ENCODE measurements around the gene DAZAP1.
"Not testable (repeated sequence)": the region's sequence is repeated elsewhere in the genome, so short reads cannot be mapped to it uniquely, and the experiment has no call there.

The DAZAP1 gene

DNA sequence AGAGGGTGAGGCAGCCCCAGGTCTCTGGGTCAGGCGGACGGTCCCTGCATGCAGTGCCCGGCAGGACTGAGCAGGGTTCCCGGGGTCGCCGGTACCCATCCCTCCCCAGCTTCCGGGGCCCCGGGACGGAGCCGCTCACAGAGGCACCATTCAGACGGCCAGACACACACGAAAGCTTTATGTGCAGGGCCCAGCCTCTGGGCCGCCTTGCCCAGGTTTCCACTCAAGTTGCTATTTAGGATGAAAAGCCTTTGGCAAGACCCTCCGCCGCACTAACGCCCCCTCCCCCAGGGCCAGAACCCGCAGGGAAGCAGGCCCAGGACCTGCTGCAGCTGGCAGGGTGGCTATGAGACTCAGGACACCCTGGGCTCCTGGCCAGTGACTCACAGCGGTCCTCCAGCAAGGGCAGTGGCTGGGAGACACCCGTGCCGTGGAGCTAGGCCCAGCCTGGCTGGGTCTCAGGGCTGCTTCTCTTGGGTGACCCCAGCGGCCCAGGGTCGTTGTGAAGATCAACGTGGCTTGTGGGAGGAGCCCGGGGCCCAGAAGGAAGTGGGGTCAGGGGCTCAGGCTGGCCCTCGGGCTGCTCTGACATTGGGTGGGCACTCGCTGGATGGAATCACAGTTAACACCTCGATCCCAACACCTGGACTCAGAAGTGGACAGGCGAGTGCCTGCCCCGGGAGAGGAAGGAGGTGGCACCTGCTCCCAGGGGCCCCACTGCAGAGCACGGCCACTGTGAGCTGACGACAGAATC, 66.8 kb downstream of the DAZAP1 start:
- ChIA-PET POLR2A (interaction anchor here (1.1 to 2.6 kb wide), 3 partner anchors 17 to 205 kb away, joined by 4 to 7 read pairs (median 4); partner anchors contain the start of genes CIRBP and REEP6), CTCF (no interaction called here)
- TF ChIP-seq, protein P1, sequence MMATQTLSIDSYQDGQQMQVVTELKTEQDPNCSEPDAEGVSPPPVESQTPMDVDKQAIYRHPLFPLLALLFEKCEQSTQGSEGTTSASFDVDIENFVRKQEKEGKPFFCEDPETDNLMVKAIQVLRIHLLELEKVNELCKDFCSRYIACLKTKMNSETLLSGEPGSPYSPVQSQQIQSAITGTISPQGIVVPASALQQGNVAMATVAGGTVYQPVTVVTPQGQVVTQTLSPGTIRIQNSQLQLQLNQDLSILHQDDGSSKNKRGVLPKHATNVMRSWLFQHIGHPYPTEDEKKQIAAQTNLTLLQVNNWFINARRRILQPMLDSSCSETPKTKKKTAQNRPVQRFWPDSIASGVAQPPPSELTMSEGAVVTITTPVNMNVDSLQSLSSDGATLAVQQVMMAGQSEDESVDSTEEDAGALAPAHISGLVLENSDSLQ (IDR thresholded peaks at IDR 0.05): no peak
- TF ChIP-seq CTBP1 (IDR thresholded peaks at IDR 0.05; ENCODE audit: borderline replicate concordance): no peak
- no peak for TF ChIP-seq SP1 (IDR thresholded peaks at IDR 0.05)
- no peak for TF ChIP-seq FOXM1 (IDR thresholded peaks at IDR 0.05; ENCODE audit: borderline replicate concordance)
- TF ChIP-seq ELF4 (IDR thresholded peaks at IDR 0.05): no peak
- TF ChIP-seq ARNT (IDR thresholded peaks at IDR 0.05): no peak
- TF ChIP-seq FOXK2 (IDR thresholded peaks at IDR 0.05): no peak
- no peak for TF ChIP-seq ZNF384 (IDR thresholded peaks at IDR 0.05)
- TF ChIP-seq TARDBP (IDR thresholded peaks at IDR 0.05): no peak
- no peak for TF ChIP-seq LEF1 (IDR thresholded peaks at IDR 0.05; ENCODE audit: borderline replicate concordance)
- TF ChIP-seq L3MBTL2 (conservative IDR thresholded peaks at IDR 0.05): no peak
- TF ChIP-seq BHLHE40 (IDR thresholded peaks at IDR 0.05; ENCODE audit: borderline replicate concordance): no peak
- TF ChIP-seq FOXA1 (IDR thresholded peaks at IDR 0.05): no peak
- no peak for TF ChIP-seq HDGF (IDR thresholded peaks at IDR 0.05; ENCODE audit: borderline replicate concordance)
- no peak for TF ChIP-seq NFRKB (IDR thresholded peaks at IDR 0.05)
- DNase-seq (ENCODE audit: extremely low spot score): no peak

DNA sequence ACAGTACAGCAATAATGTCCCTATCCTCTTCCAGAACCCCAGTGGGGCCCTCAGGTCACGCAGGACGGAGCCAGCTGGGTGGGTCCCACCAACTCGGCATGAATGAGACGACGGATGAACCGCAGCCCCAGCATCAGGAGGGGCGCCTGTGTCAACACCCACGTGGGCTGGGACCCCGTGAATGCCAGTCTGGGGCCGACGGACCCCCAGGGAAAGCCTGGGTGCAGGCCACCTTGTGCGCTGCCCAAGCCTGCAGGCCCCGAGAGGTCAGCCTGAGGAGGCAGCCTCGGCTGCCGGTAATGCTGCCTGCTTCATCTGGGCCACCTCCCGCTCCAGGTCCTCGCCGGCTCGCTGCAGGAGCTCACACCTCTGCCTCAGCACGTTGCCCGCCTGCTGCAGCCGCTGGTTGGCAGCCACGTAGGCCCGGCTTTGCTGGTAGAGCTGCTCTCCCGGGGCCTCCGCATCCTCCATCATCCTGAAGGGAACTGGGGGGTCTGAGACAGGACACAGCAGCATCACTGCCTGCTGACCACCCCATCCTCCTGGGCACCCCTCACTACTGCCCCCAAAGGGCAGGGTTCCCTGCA, 67.5 kb downstream of the DAZAP1 start:
- CTCF ChIA-PET: no interaction called here
- TF ChIP-seq HDGF (IDR thresholded peaks at IDR 0.05; ENCODE audit: borderline replicate concordance) (no peak), LEF1 (IDR thresholded peaks at IDR 0.05; ENCODE audit: borderline replicate concordance) (no peak), ZNF384 (IDR thresholded peaks at IDR 0.05) (no peak), TARDBP (IDR thresholded peaks at IDR 0.05) (no peak), SUZ12 (IDR thresholded peaks at IDR 0.05) (no peak), NFRKB (IDR thresholded peaks at IDR 0.05) (no peak), FOXM1 (IDR thresholded peaks at IDR 0.05; ENCODE audit: borderline replicate concordance) (no peak), ELF4 (IDR thresholded peaks at IDR 0.05) (no peak), BHLHE40 (IDR thresholded peaks at IDR 0.05; ENCODE audit: borderline replicate concordance) (no peak), SP1 (IDR thresholded peaks at IDR 0.05) (no peak), L3MBTL2 (conservative IDR thresholded peaks at IDR 0.05) (no peak), FOXA1 (IDR thresholded peaks at IDR 0.05) (no peak), ARNT (IDR thresholded peaks at IDR 0.05) (no peak), CTBP1 (IDR thresholded peaks at IDR 0.05; ENCODE audit: borderline replicate concordance) (no peak), FOXK2 (IDR thresholded peaks at IDR 0.05) (no peak)
- TF ChIP-seq, protein P1 (IDR thresholded peaks at IDR 0.05): no peak
- POLR2A ChIA-PET: interaction anchor here (1.1 kb wide), 1 partner anchor 14 kb away, joined by 3 read pairs; no protein-coding TSS in a partner anchor
- no peak for DNase-seq (ENCODE audit: extremely low spot score)

DNA sequence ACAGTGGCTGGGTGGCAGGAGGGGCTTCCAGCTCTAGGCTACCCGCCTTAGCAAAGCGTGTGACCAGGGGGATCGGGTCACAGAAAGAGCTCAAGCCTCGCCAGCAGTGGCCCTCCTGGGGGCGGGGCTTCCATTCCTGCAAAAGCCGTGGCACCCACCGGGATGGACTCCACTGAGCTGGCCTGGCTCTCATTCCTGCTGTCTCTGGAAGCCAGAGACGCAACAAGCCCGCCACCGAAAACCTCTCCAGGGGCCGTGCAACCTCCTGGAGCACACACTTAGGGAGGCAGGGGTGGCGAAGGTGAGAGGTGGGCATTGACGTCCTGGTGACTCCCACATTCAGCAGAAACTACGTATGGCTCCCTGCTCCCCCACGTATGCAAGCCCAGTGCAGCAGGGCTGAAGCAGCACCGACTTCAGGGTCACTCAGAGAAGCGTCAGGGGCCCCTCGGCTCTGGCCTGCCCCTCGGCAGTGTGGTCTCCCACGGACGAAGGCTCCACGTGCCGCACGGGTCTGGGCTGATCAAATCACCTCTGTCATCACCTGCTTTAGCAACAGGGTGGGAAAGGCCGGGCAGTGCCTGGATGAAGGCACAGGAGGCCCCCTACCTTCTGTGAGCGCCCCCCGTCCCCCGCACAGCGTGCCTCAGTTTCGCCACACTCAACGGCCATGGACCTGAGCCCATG, 68.5 kb downstream of the DAZAP1 start:
- no peak for DNase-seq (ENCODE audit: extremely low spot score)
- ChIA-PET CTCF (interaction anchor here (0.6 kb wide), 1 partner anchor 770 kb away, joined by 3 read pairs; no protein-coding TSS in a partner anchor), POLR2A (interaction anchor here (1.1 kb wide), 1 partner anchor 13 kb away, joined by 3 read pairs; no protein-coding TSS in a partner anchor)
- no peak for TF ChIP-seq L3MBTL2 (conservative IDR thresholded peaks at IDR 0.05)
- no peak for TF ChIP-seq FOXM1 (IDR thresholded peaks at IDR 0.05; ENCODE audit: borderline replicate concordance)
- no peak for TF ChIP-seq TARDBP (IDR thresholded peaks at IDR 0.05)
- TF ChIP-seq SP1 (IDR thresholded peaks at IDR 0.05): no peak
- no peak for TF ChIP-seq LEF1 (IDR thresholded peaks at IDR 0.05; ENCODE audit: borderline replicate concordance)
- TF ChIP-seq BHLHE40 (IDR thresholded peaks at IDR 0.05; ENCODE audit: borderline replicate concordance): no peak

DNA sequence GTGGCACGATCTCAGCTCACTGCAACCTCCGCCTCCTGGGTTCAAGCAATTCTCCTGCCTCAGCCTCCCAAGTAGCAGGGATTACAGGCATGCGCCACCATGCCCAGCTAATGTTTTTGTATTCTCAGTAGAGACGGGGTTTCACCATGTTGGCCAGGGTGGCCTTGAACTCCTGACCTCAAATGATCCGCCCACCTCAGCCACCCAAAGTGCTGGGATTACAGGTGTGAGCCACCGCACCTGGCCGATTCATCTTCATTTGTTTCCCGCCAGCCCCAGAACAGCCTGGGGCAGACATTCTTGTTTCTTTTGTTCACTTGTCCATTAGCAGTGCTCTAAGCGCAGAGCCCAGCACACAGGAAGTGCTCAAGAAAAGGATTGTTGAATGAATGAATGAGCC, 69.7 kb downstream of the DAZAP1 start:
- POLR2A ChIA-PET: not testable (repeated sequence)

DNA sequence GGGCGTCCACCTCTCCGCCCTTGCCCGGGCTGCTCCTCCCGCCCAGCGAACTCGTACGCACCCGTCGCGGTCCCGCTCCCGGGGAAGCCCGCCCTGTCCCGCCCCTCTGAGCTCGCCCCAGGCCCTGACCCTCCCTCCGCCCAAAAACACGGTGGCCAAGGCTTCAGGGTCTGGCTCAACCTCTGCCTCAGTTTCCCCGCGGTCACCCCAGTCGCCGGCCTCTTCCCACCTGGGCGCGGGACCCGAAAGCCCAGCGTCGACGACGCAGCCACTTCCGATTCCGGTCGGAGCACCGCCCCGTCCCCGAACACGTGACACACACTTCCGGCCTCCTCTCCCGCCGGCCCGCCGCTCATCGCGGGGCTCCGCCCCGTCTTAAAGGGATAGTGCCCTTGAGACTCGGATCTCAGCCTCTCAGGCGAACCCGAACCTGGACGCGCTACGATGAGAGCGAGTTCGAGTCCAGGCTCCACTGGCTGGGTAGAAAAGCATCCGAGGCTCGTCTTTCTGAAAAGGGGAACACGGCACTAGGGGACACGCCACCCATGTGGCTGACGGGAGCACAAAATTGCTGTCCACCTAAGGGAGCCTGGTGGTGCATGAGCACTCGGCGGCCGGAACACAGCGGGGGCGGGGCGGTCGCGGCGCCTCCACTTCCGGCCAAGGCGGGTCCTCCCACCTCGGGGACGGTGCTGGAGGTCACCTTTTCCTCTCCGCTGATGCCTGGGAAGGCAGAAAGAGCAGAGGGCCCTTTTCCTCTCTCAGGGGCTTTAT, 71.7 kb downstream of the DAZAP1 start, which contains the start of gene C19orf25:
Gene C19orf25, minus strand, starts transcription at position 282 of the 774 bp plus-strand sequence. CDS start 312 bp downstream, outside the sequence.
- POLR2A ChIA-PET: interaction anchor here (1.2 kb wide), 1 partner anchor 8 kb away, joined by 4 read pairs; no protein-coding TSS in a partner anchor

More for the DNA sequence above, 69.7 kb downstream of the DAZAP1 start:
- DNase-seq (ENCODE audit: extremely low spot score); CTCF ChIA-PET: not testable (repeated sequence)

More for the DNA sequence above, 71.7 kb downstream of the DAZAP1 start, which contains the start of gene C19orf25:
- TF ChIP-seq SUZ12 (IDR thresholded peaks at IDR 0.05) (no peak), HDGF (IDR thresholded peaks at IDR 0.05; ENCODE audit: borderline replicate concordance) (0 out of 2 replicates have a peak, but pooled peaks have one; percentile 22), L3MBTL2 (conservative IDR thresholded peaks at IDR 0.05) (peak; percentile 99), ELF4 (IDR thresholded peaks at IDR 0.05) (peak; percentile 57)
- TF ChIP-seq, protein P1 (IDR thresholded peaks at IDR 0.05): peak; percentile 97
- CTCF ChIA-PET: no interaction called here
- DNase-seq (ENCODE audit: extremely low spot score): peak; percentile 95

Data from HEK293T (cell line).